Activated CD4-positive, alpha-beta memory T cell treated with anti-CD3 and anti-CD28 coated beads, Interleukin-2, amount 10 ng/mL, durations not matched to agents 7 days and 5 days (primary cell): ENCODE data around the gene BAHCC1. TPM values are rescaled to one million over a fixed set of nuclear protein-coding genes. Genes with fewer than 3 reads are reported as not detected.

Experiments used
- CTCF ChIA-PET: fragments of 350-600 bp; sonication (Branson Sonifier 250); formaldehyde crosslinking; loops from one replicate; lab custom pipeline; 2021; ENCODE audit warnings: antibody characterized with exemption, inconsistent platforms; lab: Charles Lee
- POLR2A ChIA-PET: fragments of 350-600 bp; sonication (Branson Sonifier 250); formaldehyde crosslinking; loops from one replicate; lab custom pipeline; 2021; ENCODE audit warnings: antibody characterized with exemption; lab: Charles Lee
- DNase-seq: peaks from one replicate; pipeline ENCODE4 v3.0.0-alpha.2; 2020
- H3K27ac Mint-ChIP-seq: one replicate; pipeline ENCODE4 v1.8.0; 2021; ENCODE audit warnings: mild to moderate bottlenecking, mixed read lengths
- H3K27me3 Mint-ChIP-seq: one replicate; pipeline ENCODE4 v1.8.0; 2021; ENCODE audit warnings: mixed read lengths
- H3K36me3 Mint-ChIP-seq: one replicate; pipeline ENCODE4 v1.8.0; 2021; ENCODE audit warnings: low read depth, mixed read lengths
- H3K4me1 Mint-ChIP-seq: one replicate; pipeline ENCODE4 v1.8.0; 2021; ENCODE audit warnings: mixed read lengths
- H3K4me3 Mint-ChIP-seq: one replicate; pipeline ENCODE4 v1.8.0; 2021; ENCODE audit warnings: mild to moderate bottlenecking, mixed read lengths
- H3K9me3 Mint-ChIP-seq: one replicate; pipeline ENCODE4 v1.8.0; 2021; ENCODE audit warnings: mixed read lengths
- total RNA-seq, 2 experiments: library from RNA; stranded (reverse); gene quantifications; one replicate each; pipeline ENCODE4 v1.2.3, GENCODE V29; 2021

Gene BAHCC1
- total RNA-seq, 2 experiments from 2014 or later: 0.15 to 0.18 TPM

DNA sequence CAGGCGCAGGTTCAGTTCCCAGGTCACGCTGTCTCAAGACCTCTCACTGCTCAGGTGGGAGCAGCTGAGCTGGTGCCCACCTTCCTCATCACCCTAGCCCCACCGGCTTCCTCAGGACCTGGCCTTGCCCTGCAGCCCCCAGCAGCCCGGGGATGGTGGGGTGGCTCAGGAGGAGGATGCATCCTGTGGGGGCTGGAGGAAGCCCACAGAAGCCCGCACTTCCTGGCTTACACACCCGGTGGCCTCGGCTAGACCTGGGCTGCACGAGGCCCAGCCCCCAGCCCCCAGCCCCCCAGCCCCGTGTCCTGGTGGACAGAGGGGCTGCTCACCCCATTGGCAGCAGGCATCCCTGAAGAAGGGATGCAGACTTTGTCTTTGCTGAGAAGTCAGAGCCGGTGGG, 43.4 kb downstream of the BAHCC1 start:
- ChIA-PET CTCF (no interaction called here), POLR2A (interaction anchor here (0.6 kb wide), 1 partner anchor 453 kb away, joined by 3 read pairs; no protein-coding TSS in a partner anchor)
- Mint-ChIP-seq H3K27ac (no peak overlapping the region), H3K9me3 (no peaks in the 10 kb centered on the region), H3K4me1 (no peaks in the 10 kb centered on the region), H3K27me3 (peaks cover 2% of the 10 kb centered on the region), H3K4me3 (no peak overlapping the region), H3K36me3 (no peaks in the 10 kb centered on the region)
- DNase-seq: no peak

DNA sequence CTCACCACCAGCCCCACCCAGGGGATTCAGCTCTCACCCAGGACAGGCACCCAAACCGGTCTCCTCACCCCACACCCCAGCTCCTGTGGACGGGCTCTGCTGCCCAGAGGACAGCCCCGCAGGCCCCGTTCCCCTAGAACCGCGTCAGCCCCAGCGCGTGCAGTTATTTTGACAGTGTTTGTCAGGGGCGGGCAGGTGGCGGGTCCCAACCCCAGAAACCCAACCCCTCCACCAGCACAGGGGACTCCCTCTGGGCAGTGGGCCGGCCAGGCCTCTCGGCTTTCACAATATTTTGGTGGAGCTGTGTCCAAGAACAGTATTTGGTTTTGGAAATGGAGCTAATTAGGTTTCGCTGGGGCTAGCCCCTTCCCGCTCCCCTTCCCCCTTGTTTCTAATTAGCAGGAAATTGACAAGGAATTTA, 44.8 kb downstream of the BAHCC1 start:
- Mint-ChIP-seq H3K4me1 (no peaks in the 10 kb centered on the region), H3K36me3 (no peaks in the 10 kb centered on the region), H3K27me3 (peaks cover 2% of the 10 kb centered on the region), H3K27ac (no peak overlapping the region), H3K4me3 (no peak overlapping the region), H3K9me3 (no peaks in the 10 kb centered on the region)
- DNase-seq: no peak
- ChIA-PET POLR2A (interaction anchor here (1.1 kb wide), 1 partner anchor 200 kb away, joined by 3 read pairs; the partner anchor contains the start of gene NDUFAF8), CTCF (interaction anchor here (0.5 kb wide), 1 partner anchor 229 kb away, joined by 3 read pairs; no protein-coding TSS in a partner anchor)

DNA sequence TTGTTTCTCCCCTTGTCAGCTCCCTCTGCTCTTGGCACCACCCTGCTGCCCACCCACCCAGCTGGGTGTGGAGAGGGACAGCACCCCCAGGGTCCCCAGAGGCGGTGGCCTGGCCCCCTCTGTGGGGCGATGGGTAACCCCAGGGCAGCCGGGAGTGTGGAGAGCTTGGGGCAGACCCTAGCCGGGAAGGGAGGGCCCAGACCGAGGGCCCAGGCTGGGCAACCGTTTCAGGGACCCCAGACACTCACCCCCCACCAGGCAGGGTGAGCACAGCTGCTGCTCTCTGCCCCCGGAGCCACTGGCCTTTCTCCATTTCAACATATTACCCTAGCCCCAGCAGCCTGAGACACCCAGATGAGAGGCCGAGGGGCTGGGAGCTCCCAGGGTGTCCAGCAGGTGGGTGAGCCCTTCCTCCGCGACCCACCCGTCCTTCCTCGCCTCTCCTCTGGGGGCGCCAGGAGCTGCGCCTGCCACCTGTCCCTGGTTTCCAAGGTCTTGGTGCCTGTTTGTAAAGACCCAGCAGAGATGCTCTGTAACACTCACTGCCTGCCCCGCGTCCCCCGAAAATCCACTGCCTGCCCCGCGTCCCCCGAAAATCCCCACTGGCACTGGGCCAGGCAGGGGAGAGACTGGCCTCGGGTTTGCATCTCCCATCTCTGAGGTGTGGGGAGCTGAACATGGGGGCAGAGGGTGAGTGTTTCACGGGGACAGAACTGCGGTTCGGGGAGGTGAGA, 45.4 kb downstream of the BAHCC1 start:
- CTCF ChIA-PET: no interaction called here
- Mint-ChIP-seq H3K4me1 (no peaks in the 10 kb centered on the region), H3K9me3 (no peaks in the 10 kb centered on the region), H3K27me3 (peaks cover 2% of the 10 kb centered on the region), H3K4me3 (no peak overlapping the region), H3K36me3 (no peaks in the 10 kb centered on the region), H3K27ac (no peak overlapping the region)
- DNase-seq: no peak
- POLR2A ChIA-PET: no interaction called here

DNA sequence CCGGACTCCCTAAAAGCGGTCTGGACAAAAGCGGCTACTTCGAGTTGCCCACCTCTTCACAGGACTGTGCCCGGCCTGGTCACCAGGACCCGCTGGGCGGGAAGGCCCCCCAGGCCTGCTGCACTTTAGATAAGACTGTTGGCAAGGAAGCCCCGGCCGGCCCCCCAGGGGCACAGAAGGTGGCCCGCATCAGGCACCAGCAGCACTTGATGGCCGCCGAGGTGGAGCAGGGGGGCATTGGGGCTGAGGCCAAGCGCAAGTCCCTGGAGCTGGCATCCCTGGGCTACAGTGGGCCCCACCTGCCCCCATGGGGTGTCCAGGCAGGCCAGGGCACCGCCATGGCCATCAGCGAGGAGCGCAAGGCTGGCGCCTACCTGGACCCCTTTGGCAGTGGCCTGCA, 47.5 kb downstream of the BAHCC1 start:
- Mint-ChIP-seq H3K27me3 (peaks cover 2% of the 10 kb centered on the region), H3K27ac (no peak overlapping the region), H3K4me3 (no peak overlapping the region), H3K4me1 (no peaks in the 10 kb centered on the region), H3K9me3 (no peaks in the 10 kb centered on the region), H3K36me3 (no peaks in the 10 kb centered on the region)
- POLR2A ChIA-PET: no interaction called here
- CTCF ChIA-PET: no interaction called here
- DNase-seq: no peak

DNA sequence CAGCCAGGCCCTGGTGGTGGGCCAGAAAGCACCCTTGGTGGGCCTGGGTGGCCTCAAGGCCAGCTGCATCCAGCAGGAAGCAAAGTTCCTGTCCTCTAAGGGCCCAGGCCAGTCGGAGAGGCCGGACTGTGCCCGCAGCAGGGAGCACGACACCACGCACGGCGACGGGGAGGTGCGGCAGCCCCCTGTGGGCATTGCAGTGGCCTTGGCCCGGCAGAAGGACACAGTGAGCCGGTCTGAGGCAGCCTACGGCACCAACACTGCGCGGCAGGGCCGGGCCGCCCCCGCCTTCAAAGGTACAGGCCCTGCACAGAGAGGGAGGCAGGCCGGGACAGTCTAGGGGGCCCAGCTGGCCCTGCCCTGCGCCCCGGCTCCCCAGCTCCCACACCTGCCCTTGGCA, 48.0 kb downstream of the BAHCC1 start:
- CTCF ChIA-PET: no interaction called here
- H3K9me3 Mint-ChIP-seq: no peaks in the 10 kb centered on the region

DNA sequence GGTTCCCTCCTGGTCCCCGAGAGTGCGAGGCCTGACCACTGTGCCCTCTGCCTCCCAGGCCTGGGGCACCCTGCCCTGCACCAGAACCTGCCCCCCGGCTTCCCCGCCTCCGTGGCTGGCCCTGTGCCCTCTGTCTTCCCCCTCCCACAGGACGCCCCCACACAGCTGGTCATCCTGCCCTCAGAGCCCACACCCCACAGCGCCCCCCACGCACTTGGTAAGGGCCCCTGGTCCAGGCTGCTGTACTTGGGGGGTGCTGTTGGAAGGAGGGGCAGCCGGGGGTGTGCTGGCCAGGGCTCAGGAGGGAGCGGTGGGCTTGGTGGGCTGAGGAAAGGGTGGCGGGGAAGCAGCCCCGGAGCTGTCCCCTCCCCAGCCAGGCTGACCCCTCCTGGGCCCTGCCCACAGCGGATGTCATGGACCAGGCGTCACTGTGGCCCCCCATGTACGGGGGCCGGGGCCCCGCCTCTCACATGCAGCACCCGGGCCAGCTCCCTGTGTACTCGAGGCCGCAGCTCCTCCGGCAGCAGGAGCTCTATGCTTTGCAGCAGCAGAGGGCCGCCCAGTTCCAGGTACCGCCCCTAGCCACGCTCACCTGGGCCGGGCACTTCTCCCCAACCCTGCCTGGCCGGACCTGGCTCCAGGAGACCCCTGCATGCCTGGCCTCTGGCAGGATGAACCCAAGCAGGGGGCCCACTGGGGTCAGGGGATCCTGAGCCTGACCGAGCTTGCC, 49.5 kb downstream of the BAHCC1 start:
- no peaks in the 10 kb centered on the region for H3K27me3 Mint-ChIP-seq
- no peaks in the 10 kb centered on the region for H3K9me3 Mint-ChIP-seq
- POLR2A ChIA-PET: no interaction called here
- H3K4me3 Mint-ChIP-seq: no peak overlapping the region
- DNase-seq: no peak
- CTCF ChIA-PET: no interaction called here
- no peaks in the 10 kb centered on the region for H3K36me3 Mint-ChIP-seq
- no peaks in the 10 kb centered on the region for H3K4me1 Mint-ChIP-seq
- no peak overlapping the region for H3K27ac Mint-ChIP-seq

More for the DNA sequence above, 48.0 kb downstream of the BAHCC1 start:
- H3K27ac Mint-ChIP-seq: no peak overlapping the region
- no peak overlapping the region for H3K4me3 Mint-ChIP-seq
- no peaks in the 10 kb centered on the region for H3K4me1 Mint-ChIP-seq
- H3K36me3 Mint-ChIP-seq: no peaks in the 10 kb centered on the region
- peaks cover 2% of the 10 kb centered on the region for H3K27me3 Mint-ChIP-seq
- no peak for DNase-seq
- POLR2A ChIA-PET: no interaction called here

DNA sequence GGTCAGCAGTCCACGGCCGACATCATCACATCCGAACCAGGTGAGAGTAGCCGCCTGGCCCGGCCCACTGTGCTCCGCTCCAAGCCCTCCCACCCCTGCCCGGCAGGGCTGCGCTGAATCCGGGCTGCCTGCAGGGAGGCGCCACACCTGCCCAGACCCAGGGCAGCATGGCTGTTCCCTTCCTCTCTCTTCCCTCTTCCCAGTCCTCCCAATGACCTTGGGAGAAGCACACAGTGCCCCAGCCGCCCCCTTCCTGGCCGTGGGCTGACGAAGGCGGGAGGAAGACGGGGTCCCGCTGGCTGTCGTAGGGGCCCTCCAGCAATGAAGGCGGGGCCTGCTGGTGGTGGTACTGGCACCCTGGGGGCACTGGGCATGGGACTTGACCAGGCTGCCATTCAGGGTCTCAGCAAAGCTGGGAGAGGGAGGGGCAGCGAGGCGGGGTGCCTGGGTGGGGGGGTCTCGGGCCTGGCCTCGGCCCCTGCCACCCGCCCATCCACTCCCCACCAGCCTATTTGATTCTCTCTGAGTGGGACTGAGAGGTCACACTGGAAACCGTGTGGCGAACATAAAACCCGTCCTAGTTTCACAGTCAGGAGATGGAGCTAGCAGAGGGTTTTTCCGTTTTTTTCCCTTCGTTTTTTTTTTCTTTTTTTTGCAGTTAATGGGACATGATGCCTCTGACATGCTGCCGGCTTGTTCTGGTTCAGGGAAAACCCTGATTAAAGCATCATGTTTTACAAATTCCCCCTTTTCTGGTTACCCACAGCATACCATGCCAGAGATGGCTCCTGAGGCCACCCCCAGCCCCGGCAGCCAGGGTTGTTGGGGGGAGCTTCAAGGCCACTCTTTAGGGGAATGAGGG, 50.6 kb downstream of the BAHCC1 start:
- ChIA-PET CTCF (interaction anchor here (0.6 kb wide), 1 partner anchor 150 kb away, joined by 3 read pairs; no protein-coding TSS in a partner anchor), POLR2A (no interaction called here)
- H3K27me3 Mint-ChIP-seq: no peaks in the 10 kb centered on the region
- no peaks in the 10 kb centered on the region for H3K36me3 Mint-ChIP-seq
- no peak overlapping the region for H3K27ac Mint-ChIP-seq
- no peaks in the 10 kb centered on the region for H3K9me3 Mint-ChIP-seq
- DNase-seq: no peak
- no peaks in the 10 kb centered on the region for H3K4me1 Mint-ChIP-seq
- no peak overlapping the region for H3K4me3 Mint-ChIP-seq

DNA sequence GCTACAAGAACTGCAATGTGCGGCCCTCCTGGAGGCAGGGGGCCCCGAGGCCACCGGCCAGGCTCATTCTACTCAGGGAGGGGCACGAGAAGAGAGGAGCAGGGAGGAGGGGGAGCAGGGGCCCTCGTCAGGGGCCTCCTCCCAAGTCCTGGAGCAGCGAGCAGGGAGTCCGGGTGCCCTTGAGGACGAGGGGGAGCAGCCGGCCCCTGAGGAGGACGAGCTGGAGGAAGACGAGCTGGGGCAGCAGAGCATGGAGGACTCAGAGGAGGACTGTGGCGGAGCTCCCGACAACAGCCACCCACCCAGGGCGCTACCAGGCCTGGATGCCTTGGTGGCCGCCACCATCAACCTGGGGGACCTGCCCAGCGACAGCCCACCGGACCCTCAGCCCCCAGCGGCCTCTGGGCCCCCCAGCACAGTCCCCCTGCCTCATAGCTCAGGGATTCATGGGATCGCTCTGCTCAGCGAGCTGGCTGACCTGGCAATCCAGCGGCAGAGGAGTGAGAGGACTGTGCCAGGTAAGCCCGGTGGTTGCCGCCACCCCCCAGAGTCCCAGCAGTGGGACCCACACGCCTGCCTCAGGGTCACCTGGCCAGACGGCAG, 52.2 kb downstream of the BAHCC1 start:
- no peaks in the 10 kb centered on the region for H3K27me3 Mint-ChIP-seq
- ChIA-PET POLR2A (no interaction called here), CTCF (no interaction called here)

DNA sequence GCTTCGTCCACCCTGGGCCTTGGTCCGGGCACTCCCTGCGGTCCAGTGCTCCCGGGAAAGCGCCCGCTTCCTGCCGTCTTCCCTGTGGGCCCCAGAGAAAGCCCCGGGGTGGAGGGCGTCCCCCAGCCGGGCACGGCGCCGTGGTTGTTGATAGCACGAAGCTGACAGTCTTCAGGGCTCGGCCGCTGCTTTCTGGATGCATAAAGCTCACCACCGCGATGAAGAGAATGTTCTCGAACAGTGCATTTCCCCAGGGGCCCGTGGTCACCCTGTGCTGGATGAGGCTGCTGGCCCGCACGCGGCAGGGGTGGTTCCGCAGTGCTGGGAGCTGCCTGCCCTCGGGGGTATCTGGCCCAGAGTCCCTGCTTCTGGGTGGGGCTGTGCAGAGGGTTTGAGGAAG, 53.2 kb downstream of the BAHCC1 start:
- H3K36me3 Mint-ChIP-seq: no peaks in the 10 kb centered on the region
- POLR2A ChIA-PET: no interaction called here
- CTCF ChIA-PET: no interaction called here

More for the DNA sequence above, 52.2 kb downstream of the BAHCC1 start:
- DNase-seq: no peak
- Mint-ChIP-seq H3K4me1 (no peaks in the 10 kb centered on the region), H3K27ac (no peak overlapping the region), H3K36me3 (no peaks in the 10 kb centered on the region), H3K9me3 (no peaks in the 10 kb centered on the region), H3K4me3 (no peak overlapping the region)

DNA sequence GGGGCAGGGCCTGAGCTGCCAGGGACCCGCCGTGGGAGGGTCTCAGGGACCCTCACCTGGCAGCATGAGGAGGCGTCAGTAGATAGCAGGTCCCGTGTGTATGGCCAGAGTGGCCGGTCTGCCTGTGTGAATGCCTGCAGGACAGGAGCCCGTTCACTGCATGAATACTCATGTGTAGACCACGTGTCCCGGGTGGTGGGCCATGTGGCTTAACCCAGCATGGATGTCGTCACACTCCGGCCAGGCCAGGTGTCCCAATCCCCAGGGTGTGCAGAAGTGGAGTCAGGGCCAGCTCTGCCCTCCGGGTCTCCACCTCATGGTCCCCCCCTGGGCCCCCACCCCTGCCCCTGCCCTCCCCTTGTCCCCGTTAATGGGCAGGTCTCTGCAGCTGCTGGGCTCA, 53.7 kb downstream of the BAHCC1 start:
- ChIA-PET CTCF (no interaction called here), POLR2A (no interaction called here)
- Mint-ChIP-seq H3K36me3 (no peaks in the 10 kb centered on the region), H3K27me3 (no peaks in the 10 kb centered on the region), H3K9me3 (no peaks in the 10 kb centered on the region), H3K4me1 (peaks cover 9% of the 10 kb centered on the region), H3K4me3 (no peak overlapping the region), H3K27ac (no peak overlapping the region)
- no peak for DNase-seq

More for the DNA sequence above, 53.2 kb downstream of the BAHCC1 start:
- Mint-ChIP-seq H3K9me3 (no peaks in the 10 kb centered on the region), H3K27me3 (no peaks in the 10 kb centered on the region), H3K4me1 (peaks cover 4% of the 10 kb centered on the region), H3K27ac (no peak overlapping the region), H3K4me3 (no peak overlapping the region)
- no peak for DNase-seq

DNA sequence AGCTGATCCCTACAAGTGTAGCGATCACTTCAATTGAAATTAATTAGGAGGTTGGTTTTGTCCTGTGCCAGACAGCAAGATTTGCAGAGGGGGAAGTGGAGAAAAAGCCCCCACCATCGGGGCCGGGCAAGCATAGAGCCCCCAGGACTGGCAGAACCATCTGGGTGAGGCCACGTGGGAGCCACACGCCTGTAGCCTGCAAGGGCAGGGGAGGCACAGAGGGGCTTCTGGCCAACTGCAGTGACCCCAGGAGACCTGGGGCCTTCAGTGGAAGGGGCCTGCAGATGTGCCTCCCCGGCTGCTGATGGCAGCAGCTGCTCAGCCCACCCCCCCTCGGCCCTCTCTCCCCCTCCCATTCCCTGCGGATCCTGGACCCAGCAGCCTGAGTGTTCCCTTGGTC, 54.1 kb downstream of the BAHCC1 start:
- POLR2A ChIA-PET: no interaction called here

DNA sequence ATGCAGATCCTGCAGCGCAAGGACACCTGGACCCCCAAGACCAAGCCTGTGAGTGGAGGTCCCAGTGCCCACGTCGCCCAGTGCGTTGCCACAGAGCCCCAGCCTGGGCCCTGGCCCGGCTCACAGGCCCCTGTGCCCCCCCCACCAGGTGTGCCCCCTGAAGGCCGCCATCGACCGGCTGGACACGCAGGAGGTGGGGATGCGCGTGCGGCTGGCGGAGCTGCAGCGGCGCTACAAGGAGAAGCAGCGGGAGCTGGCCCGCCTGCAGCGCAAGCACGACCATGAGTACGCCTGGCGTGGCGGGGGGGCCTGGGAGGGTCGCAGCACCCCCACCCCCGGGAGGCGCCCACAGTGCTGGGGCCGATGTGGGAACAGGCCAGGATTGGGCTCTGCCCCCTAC, 56.6 kb downstream of the BAHCC1 start:
- Mint-ChIP-seq H3K9me3 (no peaks in the 10 kb centered on the region), H3K27me3 (no peaks in the 10 kb centered on the region), H3K27ac (no peak overlapping the region), H3K4me3 (no peak overlapping the region), H3K4me1 (peaks cover 11% of the 10 kb centered on the region), H3K36me3 (no peaks in the 10 kb centered on the region)
- no peak for DNase-seq
- CTCF ChIA-PET: no interaction called here
- POLR2A ChIA-PET: no interaction called here

More for the DNA sequence above, 54.1 kb downstream of the BAHCC1 start:
- no peak overlapping the region for H3K27ac Mint-ChIP-seq
- no peaks in the 10 kb centered on the region for H3K9me3 Mint-ChIP-seq
- peaks cover 11% of the 10 kb centered on the region for H3K4me1 Mint-ChIP-seq
- H3K36me3 Mint-ChIP-seq: no peaks in the 10 kb centered on the region
- no peaks in the 10 kb centered on the region for H3K27me3 Mint-ChIP-seq
- no peak for DNase-seq
- H3K4me3 Mint-ChIP-seq: no peak overlapping the region
- CTCF ChIA-PET: no interaction called here
